Measurements from ENCODE around the gene CETN3.

CETN3 gene

DNA sequence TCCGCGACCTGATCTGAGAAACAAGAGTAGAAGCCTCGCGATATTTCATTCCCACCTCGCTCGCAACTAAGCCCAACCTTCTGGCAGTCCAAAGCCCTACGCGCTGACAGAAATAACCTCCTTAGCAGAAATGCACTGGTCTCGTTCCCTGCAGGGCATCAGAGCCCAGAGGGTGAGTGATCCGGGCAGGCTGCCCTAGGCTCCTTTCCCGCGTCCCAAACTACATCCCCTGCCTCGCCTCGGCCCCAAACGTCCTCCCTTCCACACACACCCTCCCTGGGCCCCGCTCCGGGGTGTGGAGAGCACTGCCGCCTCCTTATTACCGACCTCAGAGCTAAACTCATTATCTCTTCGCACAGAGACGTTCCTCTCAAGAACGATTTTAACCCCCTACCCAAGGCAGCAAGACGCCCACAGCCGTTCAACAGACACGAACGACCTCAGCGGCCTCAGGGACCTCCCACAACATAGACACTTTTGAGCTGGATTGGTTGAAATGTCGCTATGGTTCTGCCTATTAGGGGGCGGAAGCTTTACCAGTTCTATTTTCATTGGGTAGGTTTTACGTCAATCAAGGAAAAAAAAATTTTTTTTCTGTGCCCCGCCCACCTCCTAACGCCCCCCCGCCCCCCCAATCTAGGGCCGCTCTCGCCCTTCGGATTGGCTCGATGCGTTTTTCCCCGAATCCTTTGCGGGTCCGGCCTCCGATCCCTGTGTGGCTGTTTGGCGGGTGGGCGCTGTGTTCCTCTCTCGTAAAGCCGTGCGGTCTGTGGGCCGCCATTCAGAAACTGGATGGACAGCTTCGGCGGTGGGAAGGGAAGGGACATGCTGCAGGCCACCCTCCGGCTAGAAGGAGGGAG lies at the start of gene CETN3:
TSS of gene CETN3 (minus strand) at position 439 of the 860 bp plus-strand sequence. CDS start at position 344, 95 bp downstream.
- DNase-seq (ENCODE audit: low read depth in 2 of 2), result peak; percentile 80 to 88

DNA sequence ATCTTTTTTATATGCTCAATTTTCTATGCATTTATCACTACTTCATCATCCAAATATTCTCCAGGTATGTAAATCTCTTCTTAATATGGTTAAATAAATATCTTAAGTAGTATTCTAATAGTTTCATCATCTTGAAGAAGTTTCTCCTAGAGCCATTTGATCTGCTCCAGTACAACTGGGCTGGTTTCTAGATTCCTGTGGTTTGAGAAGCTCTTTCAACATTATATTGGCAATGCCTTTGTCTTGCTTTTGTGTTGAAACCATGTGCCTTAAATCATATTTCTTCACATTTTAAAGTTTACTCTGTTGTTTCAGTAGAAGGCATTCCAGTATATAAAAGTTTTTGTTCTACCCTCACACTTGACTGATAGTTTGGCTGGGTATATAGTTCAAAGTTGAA lies 37.4 kb upstream of the CETN3 start:
- no peak for DNase-seq (ENCODE audit: low read depth in 2 of 2)

DNA sequence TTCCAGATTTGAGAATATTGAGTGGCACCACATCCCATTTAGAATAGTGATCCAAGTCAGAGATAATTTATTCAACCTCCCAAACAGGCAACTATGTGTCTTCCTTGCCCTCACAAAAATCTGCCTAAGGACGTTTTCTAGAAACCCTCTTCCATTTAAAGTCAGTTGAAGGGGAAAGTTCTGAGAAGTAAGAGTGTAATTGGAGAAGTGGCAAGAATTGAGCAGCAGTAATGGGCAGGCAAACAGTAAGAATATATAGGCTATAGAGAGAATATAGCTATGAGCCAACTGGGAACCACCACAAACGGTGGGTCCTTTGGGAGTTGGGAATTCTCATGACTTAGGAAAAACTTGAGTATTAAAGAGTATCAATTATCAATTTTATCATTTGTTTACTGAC lies 31.1 kb upstream of the CETN3 start:
- DNase-seq (ENCODE audit: low read depth in 2 of 2), result no peak

DNA sequence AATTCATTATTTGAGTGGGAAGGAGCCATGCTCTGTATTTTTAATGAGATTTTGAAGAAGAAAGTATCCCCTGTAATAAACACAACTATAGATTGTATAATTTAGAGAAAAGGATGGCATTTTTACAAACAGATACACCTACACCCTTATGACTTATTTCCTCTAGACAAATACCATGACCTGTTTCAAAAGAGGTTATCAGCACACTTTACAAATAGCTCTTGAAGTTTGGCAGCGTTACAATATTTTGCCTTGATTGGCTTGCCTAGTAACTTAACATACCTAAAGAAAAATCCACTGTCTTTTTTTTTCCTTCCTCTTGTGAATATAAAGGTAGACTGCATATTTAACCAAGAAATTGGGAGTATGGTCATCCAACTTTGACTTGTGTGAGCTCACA lies 28.5 kb upstream of the CETN3 start:
- no peak for DNase-seq (ENCODE audit: low read depth in 2 of 2)

DNA sequence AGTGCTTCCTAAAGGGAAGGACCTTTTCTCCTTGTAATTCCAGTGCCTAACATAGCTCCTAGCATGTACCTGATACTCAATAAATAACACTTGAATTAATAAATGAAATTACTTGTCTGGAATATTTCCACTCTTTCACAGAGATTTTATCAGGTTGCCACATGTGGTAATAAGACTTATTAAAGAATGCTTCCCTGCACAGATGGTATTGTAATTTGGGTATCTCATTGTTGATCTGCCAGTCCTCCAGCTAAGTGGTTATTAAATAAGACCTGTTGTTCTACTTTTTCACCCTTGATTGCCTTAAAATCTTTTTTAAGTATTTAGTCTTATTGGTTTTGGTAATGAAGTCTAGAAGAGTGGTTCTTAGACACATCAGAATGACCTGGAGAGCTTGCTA lies 28.1 kb upstream of the CETN3 start:
- DNase-seq (ENCODE audit: low read depth in 2 of 2), result no peak

DNA sequence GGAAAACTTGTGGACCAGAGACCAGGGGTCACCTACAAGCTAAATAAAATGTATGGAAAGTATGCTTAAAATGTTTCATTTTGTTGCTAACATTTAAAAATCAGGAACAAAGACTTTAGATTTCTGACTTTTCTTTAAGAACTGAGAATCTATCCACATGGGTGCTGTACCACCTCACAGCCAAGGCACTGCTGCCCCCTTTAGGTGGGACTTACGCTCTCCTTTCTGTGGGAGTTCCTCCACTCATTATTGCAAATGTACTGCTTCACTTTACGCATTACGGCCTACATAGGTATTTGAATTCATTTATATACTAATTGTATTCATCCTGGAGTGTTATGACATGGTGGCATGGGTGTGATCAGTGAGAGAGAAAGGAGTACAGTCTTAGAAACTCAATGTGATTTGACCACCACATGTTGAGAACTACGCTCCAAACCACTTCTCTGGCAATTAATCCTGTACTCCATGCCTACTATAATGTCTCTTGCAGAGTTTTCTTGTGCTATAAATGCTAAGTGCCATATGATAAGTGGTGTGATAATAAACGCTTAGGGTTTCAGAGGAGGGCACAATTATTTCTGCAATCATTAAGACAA lies 24.7 kb upstream of the CETN3 start:
- peak; percentile 20 to 27 for DNase-seq (ENCODE audit: low read depth in 2 of 2)

DNA sequence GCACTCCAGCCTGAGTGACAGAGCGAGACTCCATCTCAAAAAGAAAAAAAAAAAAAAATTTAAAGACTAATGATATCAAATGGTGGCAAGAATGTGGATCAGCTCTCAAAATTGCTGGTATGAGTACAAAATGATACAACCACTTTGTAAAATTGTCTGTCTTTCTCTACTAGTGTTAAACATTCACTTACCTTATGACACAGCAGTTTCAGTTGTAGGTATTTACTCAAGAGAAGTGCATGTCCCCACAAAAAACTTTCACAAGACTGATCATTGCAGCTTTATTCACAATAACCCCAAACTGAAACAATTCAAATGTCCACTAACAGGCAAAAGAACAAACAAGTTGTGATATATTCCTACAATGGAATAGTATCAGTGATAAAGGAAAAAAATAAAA lies 14.7 kb upstream of the CETN3 start:
- DNase-seq (ENCODE audit: low read depth in 2 of 2), result no peak

DNA sequence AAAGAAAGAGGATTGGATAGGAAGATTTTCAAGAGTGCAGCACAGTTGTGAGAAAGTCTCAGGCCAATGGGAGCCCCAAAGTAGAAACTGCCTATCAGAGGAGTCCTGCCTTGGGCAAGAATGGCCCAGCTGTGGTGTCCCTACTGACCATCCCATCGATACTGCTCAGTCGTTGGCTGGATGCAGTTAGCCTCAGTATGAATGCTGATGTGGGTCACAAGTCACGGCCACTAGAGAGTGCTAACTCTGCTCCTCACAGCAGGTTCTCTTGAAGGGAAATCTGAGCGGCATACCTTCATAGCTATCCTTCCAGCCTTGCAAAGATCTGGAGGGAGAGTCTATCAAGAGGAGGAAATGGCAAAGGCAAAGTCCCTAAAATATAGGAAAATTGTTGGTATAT lies 11.6 kb upstream of the CETN3 start:
- no peak for DNase-seq (ENCODE audit: low read depth in 2 of 2)

DNA sequence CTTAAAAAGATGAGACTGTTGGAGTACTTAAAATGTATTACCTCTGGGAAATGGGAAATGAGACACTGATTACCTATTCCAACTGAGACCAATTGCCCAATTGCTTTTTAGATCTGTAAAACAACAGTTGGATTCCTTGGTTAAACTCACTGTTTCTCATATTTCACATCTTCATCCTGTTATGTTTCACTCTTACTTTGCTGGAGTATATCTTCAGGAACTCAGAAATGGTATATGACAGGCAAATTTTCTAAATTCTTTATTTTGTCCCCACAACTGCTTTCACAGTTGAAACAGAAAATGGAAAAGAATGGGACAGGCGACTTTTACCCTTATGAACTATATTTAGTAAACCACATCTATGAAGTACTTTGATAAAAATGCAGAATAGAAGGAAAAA lies 8.7 kb upstream of the CETN3 start:
- no peak for DNase-seq (ENCODE audit: low read depth in 2 of 2)

DNA sequence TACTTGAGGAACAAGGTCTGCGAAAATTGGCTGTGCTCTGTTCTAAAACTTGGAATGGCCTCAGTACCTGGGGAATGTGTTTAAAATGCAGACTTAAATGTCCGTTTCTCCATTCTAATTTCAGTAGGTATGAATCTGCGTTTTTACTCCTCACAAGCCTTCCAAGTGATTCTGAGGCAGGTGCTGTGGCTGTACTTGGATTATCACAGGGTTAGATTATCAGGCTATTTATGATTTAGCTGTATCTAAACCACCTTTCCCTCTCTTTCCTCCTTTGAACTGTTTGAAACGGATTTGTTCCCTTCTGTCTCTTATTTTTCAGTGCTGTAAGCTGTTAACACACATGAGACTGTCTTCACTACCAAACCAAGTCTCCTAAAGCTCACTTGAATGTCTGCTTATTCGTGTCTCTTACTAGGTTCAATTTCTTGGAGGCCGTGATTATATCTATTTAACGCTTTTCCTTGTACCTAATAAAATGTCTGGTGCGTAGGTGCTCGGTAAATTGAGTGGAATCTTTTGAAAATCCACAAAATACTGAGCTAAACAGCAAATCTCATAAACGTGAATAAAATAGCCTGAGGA lies 714 bp upstream of the CETN3 start:
- no peak for DNase-seq (ENCODE audit: low read depth in 2 of 2)

DNA sequence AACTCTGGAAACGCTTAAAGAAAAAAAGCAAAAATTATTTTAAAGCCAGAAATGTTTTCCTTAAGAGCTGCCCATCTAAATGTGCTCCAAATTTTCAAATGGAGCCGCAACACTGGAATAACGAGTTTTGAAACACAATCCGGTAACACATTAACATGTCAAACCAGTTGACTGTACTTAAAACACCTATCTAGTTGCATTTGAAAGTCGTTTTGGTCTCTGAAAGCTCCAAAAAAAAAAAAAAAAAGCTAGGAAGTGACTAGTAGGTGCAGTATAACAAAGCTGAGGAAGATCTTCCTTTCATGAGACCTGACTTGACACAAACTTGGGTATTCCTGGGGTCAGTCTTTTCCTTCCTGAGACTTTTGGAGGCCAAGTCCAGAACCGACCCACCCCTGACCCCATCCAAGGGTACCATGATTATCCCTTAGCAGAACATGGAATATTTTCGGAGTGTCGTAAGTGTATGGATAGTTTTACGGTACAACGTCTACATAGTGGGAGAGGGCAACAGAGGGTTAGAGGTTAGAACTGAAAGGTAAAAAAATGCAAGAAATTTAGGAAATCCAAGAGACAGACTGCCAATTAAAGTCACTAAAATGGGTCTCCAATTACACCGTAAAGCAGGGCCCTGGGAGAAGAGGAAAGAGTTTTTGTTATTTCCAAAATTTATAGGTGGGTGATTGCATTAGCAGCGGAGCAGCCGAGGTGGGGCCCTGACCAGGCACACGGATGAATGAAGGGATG lies 812 bp downstream of the CETN3 start:
- DNase-seq (ENCODE audit: low read depth in 2 of 2), result no peak

DNA sequence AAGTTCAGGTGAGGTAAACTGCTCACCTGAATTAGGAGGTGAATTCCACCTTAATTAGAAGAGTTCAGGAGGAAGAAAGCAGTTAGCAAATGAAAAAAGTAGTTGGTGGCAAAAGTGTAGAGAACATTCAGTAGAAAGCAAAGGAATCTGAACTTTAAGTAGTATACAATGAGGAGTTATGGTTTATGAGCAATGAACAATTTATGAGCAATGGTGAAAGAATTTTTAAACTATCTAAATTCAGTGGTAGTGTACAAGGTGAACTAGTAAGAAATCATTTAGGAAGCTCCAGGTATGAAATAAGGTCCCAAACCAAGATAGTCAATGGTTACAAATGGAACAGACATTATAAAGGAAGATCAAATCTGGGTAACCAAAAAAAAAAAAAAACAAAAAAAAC lies 3.1 kb downstream of the CETN3 start:
- DNase-seq (ENCODE audit: low read depth in 2 of 2), result no peak

DNA sequence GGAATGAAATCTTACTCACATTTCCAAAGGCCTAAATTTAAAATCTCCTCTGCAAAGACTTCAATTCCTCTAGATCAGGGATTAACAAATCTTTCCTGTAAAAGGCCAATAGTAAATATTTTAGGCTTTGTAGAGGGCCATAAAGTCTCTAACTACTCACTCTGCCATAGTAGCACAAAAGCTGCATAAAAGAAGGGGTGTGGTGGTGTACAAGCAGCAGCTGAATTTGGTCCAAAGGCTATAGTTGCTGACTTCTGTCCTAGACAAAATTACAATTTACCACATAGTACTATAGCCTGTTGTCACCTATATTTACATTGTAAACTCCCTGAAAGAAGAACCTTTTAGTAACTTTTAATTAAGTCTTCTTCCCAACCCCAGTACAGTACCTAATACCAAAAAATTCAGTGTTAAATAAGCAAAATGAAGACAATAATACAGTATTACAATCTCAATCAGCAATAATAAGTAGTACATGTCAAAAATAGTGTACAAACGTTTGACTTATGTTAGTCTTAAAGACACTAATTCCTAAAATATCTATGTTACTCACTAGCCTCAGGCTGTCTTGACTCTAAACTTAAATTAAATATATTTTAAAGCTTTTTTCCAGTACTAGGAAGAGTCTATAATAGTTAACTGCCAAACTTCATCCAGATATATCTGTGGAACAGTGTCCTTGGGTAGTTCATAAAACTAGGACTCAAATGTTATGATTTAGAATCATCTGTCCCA lies 6.9 kb downstream of the CETN3 start:
- DNase-seq (ENCODE audit: low read depth in 2 of 2), result no peak

DNA sequence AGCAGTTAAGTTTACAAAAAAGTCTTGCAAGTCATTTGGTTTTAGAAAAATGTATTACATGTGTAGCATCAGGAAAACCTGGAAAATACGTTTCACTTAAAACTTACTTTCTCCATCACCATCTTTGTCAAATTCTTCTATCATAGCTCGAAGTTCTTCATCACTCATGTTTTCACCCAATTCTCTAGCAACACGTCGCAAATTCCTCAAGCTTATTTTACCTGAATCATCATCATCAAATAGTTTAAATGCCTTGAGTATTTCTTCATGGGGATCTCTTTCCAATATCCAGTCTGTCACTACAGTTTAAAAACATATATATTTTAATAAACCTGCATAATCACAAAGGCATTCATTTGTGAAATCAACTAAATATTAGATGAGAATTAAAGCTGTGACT lies 10.3 kb downstream of the CETN3 start:
- no peak for DNase-seq (ENCODE audit: low read depth in 2 of 2)

DNA sequence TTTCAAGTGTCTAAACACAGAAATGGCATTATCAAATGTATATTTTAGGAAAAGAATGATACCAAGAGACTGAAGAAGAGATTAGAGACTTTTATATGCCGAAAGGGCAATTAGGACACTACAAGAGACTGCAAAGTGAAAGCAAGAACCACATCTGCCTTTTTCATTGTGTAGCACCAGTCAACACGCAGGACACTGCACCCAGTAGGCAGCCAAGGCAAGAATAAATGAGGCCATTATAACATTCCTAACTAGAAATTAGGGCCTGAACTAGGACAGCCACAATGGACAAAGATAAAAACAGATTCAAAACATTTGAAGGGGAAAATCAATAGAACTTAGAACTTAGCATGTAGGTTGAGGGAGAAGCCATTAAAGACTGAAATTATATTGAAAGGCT lies 10.8 kb downstream of the CETN3 start:
- DNase-seq (ENCODE audit: low read depth in 2 of 2), result no peak

DNA sequence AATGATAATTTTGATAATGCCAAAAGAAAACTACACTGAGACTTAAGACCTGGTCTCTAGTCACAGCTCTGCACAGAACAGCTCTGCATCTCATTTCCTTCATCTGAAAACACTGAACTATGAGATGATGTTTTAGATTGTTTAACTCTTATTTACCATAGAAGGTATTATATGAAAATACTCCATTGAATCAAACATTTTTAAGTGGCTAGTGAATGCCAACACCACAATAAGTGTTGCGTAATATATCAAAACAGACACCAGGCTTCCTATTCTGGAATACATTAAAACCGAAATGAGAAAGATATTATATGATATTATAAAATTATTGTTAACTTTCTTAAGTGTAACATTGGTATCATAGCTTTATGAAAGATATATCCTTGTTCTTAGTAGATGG lies 14.6 kb downstream of the CETN3 start:
- no peak for DNase-seq (ENCODE audit: low read depth in 2 of 2)

DNA sequence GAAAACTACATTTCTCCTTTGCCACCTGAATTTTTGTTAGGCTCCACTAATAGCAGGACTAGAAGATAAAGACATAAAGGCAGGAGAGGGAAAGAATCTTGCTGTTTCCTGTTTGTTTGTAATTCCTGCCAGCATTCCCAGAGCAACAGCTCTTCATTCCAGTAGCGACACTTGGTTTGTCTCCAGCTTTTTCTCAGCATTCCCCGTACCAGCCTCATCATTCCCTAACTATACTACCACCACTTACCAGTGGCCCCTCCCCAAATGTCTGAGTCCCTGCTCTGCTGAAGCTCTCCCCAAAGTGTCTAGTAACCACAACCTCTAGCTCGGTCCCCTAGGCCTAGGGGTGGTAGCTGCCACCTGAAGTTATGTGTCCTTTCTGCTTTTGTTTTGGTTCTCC lies 18.6 kb downstream of the CETN3 start:
- DNase-seq (ENCODE audit: low read depth in 2 of 2), result no peak

DNA sequence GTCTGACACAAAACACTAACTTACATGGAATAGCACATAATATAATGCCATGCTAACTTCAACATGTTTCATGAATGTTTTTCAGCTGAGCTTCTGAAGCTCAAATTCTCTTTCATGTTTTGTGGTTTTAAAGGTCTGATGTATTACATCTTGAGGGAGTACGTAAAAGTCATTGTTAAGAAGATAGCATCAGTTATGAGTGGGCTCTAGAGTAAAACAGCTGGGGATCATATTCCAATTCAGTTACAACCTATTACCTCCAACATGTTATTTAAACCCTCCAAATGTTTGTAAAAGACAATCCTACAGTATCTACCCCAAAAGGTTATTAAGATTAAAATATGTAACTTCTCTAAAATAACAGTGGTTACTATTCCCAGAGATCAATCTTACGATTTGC lies 19.2 kb downstream of the CETN3 start:
- no peak for DNase-seq (ENCODE audit: low read depth in 2 of 2)

DNA sequence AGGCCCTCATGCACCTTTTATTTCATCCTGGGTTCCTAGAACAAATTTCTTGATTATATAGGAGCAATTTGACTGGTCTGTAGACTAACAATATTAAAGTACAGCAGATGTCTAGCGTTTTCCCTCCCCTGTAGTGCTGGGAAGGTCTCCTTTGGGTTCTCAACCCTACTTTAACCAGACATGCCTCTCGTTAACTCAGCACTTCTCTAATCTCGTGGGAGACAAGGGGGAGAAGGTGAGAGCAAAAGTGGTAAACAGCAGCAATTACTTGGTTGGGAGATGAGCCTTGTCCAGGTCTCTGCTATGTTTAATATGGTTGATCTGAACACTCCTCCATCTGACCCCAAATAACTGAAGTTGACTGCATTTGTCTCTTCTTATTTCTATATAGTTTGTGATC lies 22.0 kb downstream of the CETN3 start:
- no peak for DNase-seq (ENCODE audit: low read depth in 2 of 2)

DNA sequence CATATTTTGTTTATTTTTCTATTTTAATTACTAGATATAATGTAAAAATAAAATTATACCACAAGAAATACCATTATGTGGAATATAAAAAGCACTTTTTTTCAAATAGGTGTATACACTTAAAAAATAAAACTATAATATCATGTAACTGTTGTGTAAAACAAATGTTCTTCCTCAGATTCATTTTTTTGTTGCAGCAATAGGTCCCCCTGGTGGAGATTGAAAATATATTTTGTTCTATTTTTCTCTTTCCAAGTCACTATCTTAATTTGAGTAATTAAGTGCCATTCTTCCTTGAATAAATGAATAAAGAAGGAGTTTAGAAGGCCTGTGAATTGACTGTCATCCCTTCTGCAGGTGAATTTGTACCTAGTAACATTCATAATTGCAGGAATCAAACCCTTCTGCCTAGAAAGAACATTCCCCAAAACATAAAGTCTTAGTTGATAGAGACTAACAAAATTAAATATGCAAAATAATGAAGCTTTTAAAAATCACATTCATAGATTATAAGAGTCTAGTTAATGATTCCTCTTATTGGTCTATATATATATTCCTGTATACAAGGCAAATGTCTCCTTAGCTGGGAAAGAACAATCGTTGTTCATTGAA lies 23.4 kb downstream of the CETN3 start:
- DNase-seq (ENCODE audit: low read depth in 2 of 2), result no peak

DNA sequence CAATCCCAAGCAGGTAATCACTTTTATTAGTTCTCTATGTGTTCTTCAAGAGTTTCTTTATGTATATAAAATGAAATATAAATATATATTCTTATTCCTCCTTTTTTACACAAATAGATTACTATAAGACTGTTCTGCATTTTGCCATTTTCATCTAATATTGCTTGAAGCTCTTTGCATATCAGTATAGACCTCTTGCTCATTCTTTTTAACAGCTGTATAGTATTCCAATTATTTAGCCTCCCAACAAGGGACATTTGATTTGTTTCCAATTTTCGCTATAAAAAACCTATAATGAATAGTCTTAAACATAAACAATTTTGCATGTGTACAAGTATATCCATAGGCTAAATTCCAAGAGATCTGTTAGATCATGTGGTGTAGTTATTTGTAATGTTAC lies 25.2 kb downstream of the CETN3 start:
- no peak for DNase-seq (ENCODE audit: low read depth in 2 of 2)

All from stimulated activated CD4-positive, alpha-beta T cell treated with anti-CD3 and anti-CD28 coated beads, Interleukin-4, amount 100 ng/mL, for 48 hours (primary cell).